Fibroblast of gingiva (primary cell): Measurements from ENCODE around the gene SMYD3.

Experiments
- DNase-seq: peaks from one replicate; pipeline ENCODE4 v3.0.0-alpha.2; 2011; ENCODE audit warnings: low read depth

SMYD3 gene

GRCh38 chr1:246271516-246271915 lies 235.6 kb downstream of the SMYD3 start:
- no peak for DNase-seq

- no peak for DNase-seq
These were observed 236.8 kb downstream of the SMYD3 start for GRCh38 chr1:246270236-246270635.

GRCh38 chr1:246269466-246269865 lies 237.6 kb downstream of the SMYD3 start:
- no peak for DNase-seq

- no peak for DNase-seq
These were observed 239.2 kb downstream of the SMYD3 start for GRCh38 chr1:246267896-246268295.

GRCh38 chr1:246267426-246267825 lies 239.7 kb downstream of the SMYD3 start:
- no peak for DNase-seq

GRCh38 chr1:246265481-246265880 lies 241.6 kb downstream of the SMYD3 start:
- no peak for DNase-seq

GRCh38 chr1:246262281-246262680 lies 244.8 kb downstream of the SMYD3 start:
- DNase-seq, result no peak

- DNase-seq, result peak; percentile 18
These were observed 245.4 kb downstream of the SMYD3 start for GRCh38 chr1:246261639-246262038.

- no peak for DNase-seq
These were observed 248.8 kb downstream of the SMYD3 start for GRCh38 chr1:246258250-246258649.

- DNase-seq, result no peak
These were observed 251.3 kb downstream of the SMYD3 start for GRCh38 chr1:246255773-246256172.

- no peak for DNase-seq
These were observed 252.2 kb downstream of the SMYD3 start for GRCh38 chr1:246254854-246255253.

GRCh38 chr1:246246430-246246829 lies 260.6 kb downstream of the SMYD3 start:
- DNase-seq, result no peak

- DNase-seq, result no peak
These were observed 261.5 kb downstream of the SMYD3 start for GRCh38 chr1:246245541-246245940.

GRCh38 chr1:246232126-246232525 lies 275.0 kb downstream of the SMYD3 start:
- DNase-seq, result no peak

- DNase-seq, result no peak
These were observed 281.0 kb downstream of the SMYD3 start for GRCh38 chr1:246226041-246226440.

GRCh38 chr1:246221485-246222255 lies 285.4 kb downstream of the SMYD3 start:
- no peak for DNase-seq

GRCh38 chr1:246220495-246221065 lies 286.5 kb downstream of the SMYD3 start:
- DNase-seq, result no peak

- DNase-seq, result no peak
These were observed 287.5 kb downstream of the SMYD3 start for GRCh38 chr1:246219508-246220030.

- DNase-seq, result no peak
These were observed 288.4 kb downstream of the SMYD3 start for GRCh38 chr1:246218686-246219085.

- DNase-seq, result no peak
These were observed 290.2 kb downstream of the SMYD3 start for GRCh38 chr1:246216906-246217305.

- DNase-seq, result no peak
These were observed 291.6 kb downstream of the SMYD3 start for GRCh38 chr1:246215510-246215903.

GRCh38 chr1:246214708-246215509 lies 292.2 kb downstream of the SMYD3 start:
- peak; percentile 77 for DNase-seq

- DNase-seq, result no peak
These were observed 293.1 kb downstream of the SMYD3 start for GRCh38 chr1:246213947-246214346.
